Activated T-helper 17 cell treated with anti-CD3 and anti-CD28 coated beads, Interleukin-2, amount 50 U/mL, for 72 hours (primary cell): ENCODE data around the gene ZNF134. TPM values are rescaled to one million over a fixed set of nuclear protein-coding genes. Genes with fewer than 3 reads are reported as not detected.

Source experiments
- ATAC-seq: fragments of 150-1000 bp; cut with Tn5 transposase; replicated peaks from 2 replicates; pipeline ENCODE4 v1.10.0; 2021; ENCODE audit warnings: mild to moderate bottlenecking, moderate library complexity
- H3K27ac Mint-ChIP-seq: one replicate; pipeline ENCODE4 v1.8.0; 2022; ENCODE audit warnings: mixed read lengths
- H3K27me3 Mint-ChIP-seq: one replicate; pipeline ENCODE4 v1.8.0; 2022; ENCODE audit warnings: mixed read lengths
- H3K36me3 Mint-ChIP-seq: one replicate; pipeline ENCODE4 v1.8.0; 2022; ENCODE audit warnings: low read depth, mild to moderate bottlenecking, mixed read lengths
- H3K4me1 Mint-ChIP-seq: one replicate; pipeline ENCODE4 v1.8.0; 2022; ENCODE audit warnings: mixed read lengths
- H3K4me3 Mint-ChIP-seq: one replicate; pipeline ENCODE4 v1.8.0; 2022; ENCODE audit warnings: mild to moderate bottlenecking, mixed read lengths
- H3K9me3 Mint-ChIP-seq: one replicate; pipeline ENCODE4 v1.8.0; 2022; ENCODE audit warnings: mixed read lengths
- total RNA-seq, 2 donors: library from RNA; stranded (reverse); gene quantifications; one replicate each; pipeline ENCODE4 v1.2.3, GENCODE V29; 2022

The ZNF134 gene
- total RNA-seq: 10 to 100 TPM in 1 of 2 donors, 1 to 10 TPM in 1; 5.7 to 11.2 TPM

GRCh38 chr19:57613941-57614743, at the start of gene ZNF134:
TSS of gene ZNF134 (plus strand) at chr19:57614242. CDS start at chr19:57619469, 5,227 bp downstream.
- Mint-ChIP-seq H3K4me3 (peak within 1 kb of the TSS; percentile 80), H3K4me1 (peaks cover 16% of the 10 kb centered on the region), H3K27me3 (no peaks in the 10 kb centered on the region), H3K27ac (peak within 1 kb of the TSS; percentile 53), H3K36me3 (peaks cover 53% of the 10 kb centered on the region), H3K9me3 (peaks cover 37% of the 10 kb centered on the region)
- ATAC-seq: peak; percentile 100

GRCh38 chr19:57566396-57567265, 47.4 kb upstream of the ZNF134 start:
- no peaks in the 10 kb centered on the region for H3K36me3 Mint-ChIP-seq
- H3K27ac Mint-ChIP-seq: no peak overlapping the region
- H3K27me3 Mint-ChIP-seq: peaks cover 3% of the 10 kb centered on the region
- no peak overlapping the region for H3K4me3 Mint-ChIP-seq
- no peak for ATAC-seq
- H3K4me1 Mint-ChIP-seq: no peaks in the 10 kb centered on the region
- peaks cover 39% of the 10 kb centered on the region for H3K9me3 Mint-ChIP-seq

- Mint-ChIP-seq H3K4me3 (no peak overlapping the region), H3K36me3 (peaks cover 38% of the 10 kb centered on the region), H3K27me3 (peaks cover 1% of the 10 kb centered on the region), H3K4me1 (no peaks in the 10 kb centered on the region), H3K27ac (no peak overlapping the region), H3K9me3 (peaks cover 33% of the 10 kb centered on the region)
- ATAC-seq: no peak
These were observed 43.3 kb upstream of the ZNF134 start for GRCh38 chr19:57570707-57571106.

- peaks cover 30% of the 10 kb centered on the region for H3K9me3 Mint-ChIP-seq
- no peak overlapping the region for H3K4me3 Mint-ChIP-seq
- no peak overlapping the region for H3K27ac Mint-ChIP-seq
- peaks cover 56% of the 10 kb centered on the region for H3K36me3 Mint-ChIP-seq
- ATAC-seq: no peak
- no peaks in the 10 kb centered on the region for H3K27me3 Mint-ChIP-seq
- H3K4me1 Mint-ChIP-seq: peaks cover 6% of the 10 kb centered on the region
These were observed 41.6 kb upstream of the ZNF134 start for GRCh38 chr19:57572415-57572947.

- Mint-ChIP-seq H3K27ac (no peak overlapping the region), H3K36me3 (peaks cover 60% of the 10 kb centered on the region), H3K9me3 (peaks cover 17% of the 10 kb centered on the region), H3K4me1 (peaks cover 10% of the 10 kb centered on the region), H3K27me3 (no peaks in the 10 kb centered on the region), H3K4me3 (no peak overlapping the region)
- ATAC-seq: no peak
These were observed 37.4 kb upstream of the ZNF134 start for GRCh38 chr19:57576661-57577060.

GRCh38 chr19:57578487-57579205, 35.4 kb upstream of the ZNF134 start, which contains the start of gene ZNF416:
TSS of gene ZNF416 (minus strand) at chr19:57578911. CDS start at chr19:57578704, 207 bp downstream.
- H3K4me3 Mint-ChIP-seq: peak within 1 kb of the TSS; percentile 77
- H3K27ac Mint-ChIP-seq: peak within 1 kb of the TSS; percentile 76
- H3K27me3 Mint-ChIP-seq: no peaks in the 10 kb centered on the region
- H3K36me3 Mint-ChIP-seq: peaks cover 42% of the 10 kb centered on the region
- ATAC-seq: peak; percentile 98
- H3K4me1 Mint-ChIP-seq: peaks cover 10% of the 10 kb centered on the region
- H3K9me3 Mint-ChIP-seq: peaks cover 17% of the 10 kb centered on the region

- H3K4me3 Mint-ChIP-seq: peak overlapping the region; percentile 92
- peaks cover 28% of the 10 kb centered on the region for H3K36me3 Mint-ChIP-seq
- peaks cover 19% of the 10 kb centered on the region for H3K9me3 Mint-ChIP-seq
- ATAC-seq: no peak
- no peak overlapping the region for H3K27ac Mint-ChIP-seq
- H3K4me1 Mint-ChIP-seq: no peaks in the 10 kb centered on the region
- H3K27me3 Mint-ChIP-seq: no peaks in the 10 kb centered on the region
These were observed 30.9 kb upstream of the ZNF134 start for GRCh38 chr19:57583104-57583520.

GRCh38 chr19:57583521-57584416, 30.3 kb upstream of the ZNF134 start, which contains the start of gene ZIK1:
TSS of gene ZIK1 (plus strand) at chr19:57584145. CDS start at chr19:57584357, 212 bp downstream.
- Mint-ChIP-seq H3K4me1 (no peaks in the 10 kb centered on the region), H3K4me3 (peak within 1 kb of the TSS; percentile 92), H3K36me3 (peaks cover 35% of the 10 kb centered on the region), H3K27ac (peak within 1 kb of the TSS; percentile 85), H3K27me3 (no peaks in the 10 kb centered on the region), H3K9me3 (peaks cover 21% of the 10 kb centered on the region)
- ATAC-seq: peak; percentile 91

GRCh38 chr19:57587529-57587928, 26.5 kb upstream of the ZNF134 start:
- peaks cover 33% of the 10 kb centered on the region for H3K9me3 Mint-ChIP-seq

GRCh38 chr19:57599377-57599760, 14.7 kb upstream of the ZNF134 start:
- H3K9me3 Mint-ChIP-seq: peaks cover 35% of the 10 kb centered on the region
- H3K4me1 Mint-ChIP-seq: peaks cover 14% of the 10 kb centered on the region
- ATAC-seq: no peak
- peak overlapping the region; percentile 90 for H3K4me3 Mint-ChIP-seq
- H3K27me3 Mint-ChIP-seq: no peaks in the 10 kb centered on the region
- peaks cover 30% of the 10 kb centered on the region for H3K36me3 Mint-ChIP-seq
- H3K27ac Mint-ChIP-seq: peak overlapping the region; percentile 80

More at GRCh38 chr19:57587529-57587928, 26.5 kb upstream of the ZNF134 start:
- Mint-ChIP-seq H3K36me3 (peaks cover 67% of the 10 kb centered on the region), H3K4me1 (no peaks in the 10 kb centered on the region), H3K27me3 (no peaks in the 10 kb centered on the region), H3K27ac (no peak overlapping the region), H3K4me3 (no peak overlapping the region)
- ATAC-seq: no peak

GRCh38 chr19:57599761-57600383, 14.2 kb upstream of the ZNF134 start, which contains the start of gene ZNF530:
TSS of gene ZNF530 (plus strand) at chr19:57599885. CDS start at chr19:57604346, 4,461 bp downstream.
- peaks cover 35% of the 10 kb centered on the region for H3K36me3 Mint-ChIP-seq
- H3K27ac Mint-ChIP-seq: peak within 1 kb of the TSS; percentile 80
- peaks cover 14% of the 10 kb centered on the region for H3K4me1 Mint-ChIP-seq
- peaks cover 40% of the 10 kb centered on the region for H3K9me3 Mint-ChIP-seq
- ATAC-seq: peak; percentile 100
- H3K4me3 Mint-ChIP-seq: peak within 1 kb of the TSS; percentile 90
- no peaks in the 10 kb centered on the region for H3K27me3 Mint-ChIP-seq

- no peaks in the 10 kb centered on the region for H3K4me1 Mint-ChIP-seq
- peaks cover 31% of the 10 kb centered on the region for H3K9me3 Mint-ChIP-seq
- no peaks in the 10 kb centered on the region for H3K27me3 Mint-ChIP-seq
- no peak for ATAC-seq
- H3K27ac Mint-ChIP-seq: no peak overlapping the region
- no peak overlapping the region for H3K4me3 Mint-ChIP-seq
- peaks cover 60% of the 10 kb centered on the region for H3K36me3 Mint-ChIP-seq
These were observed 7.1 kb upstream of the ZNF134 start for GRCh38 chr19:57606931-57607330.
